Measurements from ENCODE around the gene TIMM10B.

- TF ChIP-seq, protein P1, sequence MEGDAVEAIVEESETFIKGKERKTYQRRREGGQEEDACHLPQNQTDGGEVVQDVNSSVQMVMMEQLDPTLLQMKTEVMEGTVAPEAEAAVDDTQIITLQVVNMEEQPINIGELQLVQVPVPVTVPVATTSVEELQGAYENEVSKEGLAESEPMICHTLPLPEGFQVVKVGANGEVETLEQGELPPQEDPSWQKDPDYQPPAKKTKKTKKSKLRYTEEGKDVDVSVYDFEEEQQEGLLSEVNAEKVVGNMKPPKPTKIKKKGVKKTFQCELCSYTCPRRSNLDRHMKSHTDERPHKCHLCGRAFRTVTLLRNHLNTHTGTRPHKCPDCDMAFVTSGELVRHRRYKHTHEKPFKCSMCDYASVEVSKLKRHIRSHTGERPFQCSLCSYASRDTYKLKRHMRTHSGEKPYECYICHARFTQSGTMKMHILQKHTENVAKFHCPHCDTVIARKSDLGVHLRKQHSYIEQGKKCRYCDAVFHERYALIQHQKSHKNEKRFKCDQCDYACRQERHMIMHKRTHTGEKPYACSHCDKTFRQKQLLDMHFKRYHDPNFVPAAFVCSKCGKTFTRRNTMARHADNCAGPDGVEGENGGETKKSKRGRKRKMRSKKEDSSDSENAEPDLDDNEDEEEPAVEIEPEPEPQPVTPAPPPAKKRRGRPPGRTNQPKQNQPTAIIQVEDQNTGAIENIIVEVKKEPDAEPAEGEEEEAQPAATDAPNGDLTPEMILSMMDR (IDR thresholded peaks at IDR 0.05), result no peak
- no peak for TF ChIP-seq POLR2A (IDR thresholded peaks at IDR 0.05)
Observed at GRCh38 chr11:6474806-6475500, 6.3 kb upstream of the TIMM10B start.
